Glutamatergic neuron (in vitro differentiated cells): ENCODE measurements around the gene TRNP1. TPM values are rescaled to one million over a fixed set of nuclear protein-coding genes. Genes with fewer than 3 reads are reported as not detected.

Experiments used
- DNase-seq: peaks from one replicate; pipeline ENCODE4 v3.0.0; 2022
- H3K27ac Mint-ChIP-seq: one replicate; pipeline ENCODE4 v1.8.0; 2020; ENCODE audit warnings: mild to moderate bottlenecking, mixed read lengths, inconsistent platforms; ENCODE audit not compliant: unreplicated experiment
- H3K27me3 Mint-ChIP-seq: one replicate; pipeline ENCODE4 v1.8.0; 2020; ENCODE audit warnings: mild to moderate bottlenecking, moderate library complexity, mixed read lengths, inconsistent platforms; ENCODE audit not compliant: unreplicated experiment
- H3K36me3 Mint-ChIP-seq: one replicate; pipeline ENCODE4 v1.8.0; 2020; ENCODE audit warnings: mild to moderate bottlenecking, mixed read lengths, inconsistent platforms; ENCODE audit not compliant: unreplicated experiment
- H3K4me1 Mint-ChIP-seq: one replicate; pipeline ENCODE4 v1.8.0; 2020; ENCODE audit warnings: mild to moderate bottlenecking, low read depth, mixed read lengths, inconsistent platforms; ENCODE audit not compliant: unreplicated experiment
- H3K4me3 Mint-ChIP-seq: one replicate; pipeline ENCODE4 v1.8.0; 2020; ENCODE audit warnings: mild to moderate bottlenecking, mixed read lengths, inconsistent platforms; ENCODE audit not compliant: unreplicated experiment
- H3K9me3 Mint-ChIP-seq: one replicate; pipeline ENCODE4 v1.8.0; 2020; ENCODE audit warnings: mild to moderate bottlenecking, moderate library complexity, mixed read lengths, inconsistent platforms; ENCODE audit not compliant: unreplicated experiment
- total RNA-seq: library from RNA; stranded (reverse); fragmentation: NEBNext Ultra II Directional; extraction: Animal tissue kit (Norgen Biotek cat#: 25700); gene quantifications from one replicate; pipeline ENCODE4 v1.2.1, GENCODE V29; 2021; ENCODE audit not compliant: unreplicated experiment
- TF ChIP-seq, protein P1 (sequence below): fragments of 200-600 bp; sonication (generic); IDR thresholded peaks from one replicate; pipeline ENCODE4 v1.5.0; 2021; ENCODE audit not compliant: partially characterized antibody, unreplicated experiment

Gene TRNP1
- total RNA-seq, 1 donor from 2014 or later = 13.9 TPM

DNA sequence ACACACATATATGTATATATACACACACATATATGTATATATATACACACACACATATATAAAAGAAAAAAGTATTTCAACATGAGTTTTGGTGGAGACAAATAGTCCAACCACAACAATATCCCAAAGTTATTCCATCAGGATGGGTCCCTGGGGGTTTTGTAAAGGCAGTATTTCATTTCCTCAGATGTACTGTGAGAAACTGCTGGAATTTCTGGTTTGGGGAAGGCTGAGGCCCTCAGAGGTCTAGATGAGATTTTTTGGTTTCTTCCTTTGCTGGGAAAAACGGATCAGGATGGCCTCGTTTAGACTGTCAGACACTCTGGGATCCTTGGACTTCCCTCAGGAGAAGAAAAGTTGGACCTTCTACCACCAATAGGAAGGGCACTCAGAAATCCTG lies 55.6 kb downstream of the TRNP1 start:
- peaks cover 5% of the 10 kb centered on the region for H3K9me3 Mint-ChIP-seq
- peaks cover 16% of the 10 kb centered on the region for H3K27me3 Mint-ChIP-seq
- H3K4me1 Mint-ChIP-seq = peaks cover 17% of the 10 kb centered on the region
- H3K4me3 Mint-ChIP-seq = no peak overlapping the region
- H3K27ac Mint-ChIP-seq = no peak overlapping the region
- TF ChIP-seq, protein P1, sequence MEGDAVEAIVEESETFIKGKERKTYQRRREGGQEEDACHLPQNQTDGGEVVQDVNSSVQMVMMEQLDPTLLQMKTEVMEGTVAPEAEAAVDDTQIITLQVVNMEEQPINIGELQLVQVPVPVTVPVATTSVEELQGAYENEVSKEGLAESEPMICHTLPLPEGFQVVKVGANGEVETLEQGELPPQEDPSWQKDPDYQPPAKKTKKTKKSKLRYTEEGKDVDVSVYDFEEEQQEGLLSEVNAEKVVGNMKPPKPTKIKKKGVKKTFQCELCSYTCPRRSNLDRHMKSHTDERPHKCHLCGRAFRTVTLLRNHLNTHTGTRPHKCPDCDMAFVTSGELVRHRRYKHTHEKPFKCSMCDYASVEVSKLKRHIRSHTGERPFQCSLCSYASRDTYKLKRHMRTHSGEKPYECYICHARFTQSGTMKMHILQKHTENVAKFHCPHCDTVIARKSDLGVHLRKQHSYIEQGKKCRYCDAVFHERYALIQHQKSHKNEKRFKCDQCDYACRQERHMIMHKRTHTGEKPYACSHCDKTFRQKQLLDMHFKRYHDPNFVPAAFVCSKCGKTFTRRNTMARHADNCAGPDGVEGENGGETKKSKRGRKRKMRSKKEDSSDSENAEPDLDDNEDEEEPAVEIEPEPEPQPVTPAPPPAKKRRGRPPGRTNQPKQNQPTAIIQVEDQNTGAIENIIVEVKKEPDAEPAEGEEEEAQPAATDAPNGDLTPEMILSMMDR = no peak
- no peaks in the 10 kb centered on the region for H3K36me3 Mint-ChIP-seq
- DNase-seq = no peak

DNA sequence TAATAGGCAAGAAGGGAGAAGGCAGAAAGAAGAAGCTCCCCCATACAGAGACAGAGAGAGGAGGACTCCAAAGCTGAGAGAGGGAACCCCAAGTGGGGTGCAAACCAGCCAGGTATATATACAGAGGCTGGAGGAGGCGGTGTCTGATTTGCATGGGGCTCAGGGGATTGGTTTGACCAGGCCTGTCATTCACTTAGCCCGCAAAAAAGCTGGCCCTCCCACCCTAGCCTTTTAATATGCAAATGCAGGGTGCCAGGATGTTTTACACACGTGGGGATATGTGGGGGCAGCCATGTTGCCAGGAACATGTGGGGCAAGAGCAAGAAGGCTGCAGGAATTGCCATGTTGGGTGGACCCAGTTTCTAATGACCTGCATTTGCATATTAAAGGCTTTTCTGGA lies 56.1 kb downstream of the TRNP1 start:
- no peak for DNase-seq
- no peak overlapping the region for H3K27ac Mint-ChIP-seq

More for the DNA sequence above, 56.1 kb downstream of the TRNP1 start:
- TF ChIP-seq, protein P1 = no peak
- peaks cover 16% of the 10 kb centered on the region for H3K27me3 Mint-ChIP-seq
- H3K9me3 Mint-ChIP-seq = peaks cover 5% of the 10 kb centered on the region
- H3K4me1 Mint-ChIP-seq = peaks cover 17% of the 10 kb centered on the region
- H3K4me3 Mint-ChIP-seq = no peak overlapping the region
- no peaks in the 10 kb centered on the region for H3K36me3 Mint-ChIP-seq

Other genes with a start within 250 kb of the TRNP1 start
- gene PIGV, start 205.7 kb upstream of the TRNP1 start, total RNA-seq = 6.7 TPM
- 52.6 TPM for gene ZDHHC18, start 167.0 kb upstream of the TRNP1 start, total RNA-seq
- gene SFN, start 130.5 kb upstream of the TRNP1 start, total RNA-seq = 0.42 TPM
- 21.4 TPM for gene GPN2, start 103.4 kb upstream of the TRNP1 start, total RNA-seq
- 17.3 TPM for gene GPATCH3, start 93.2 kb upstream of the TRNP1 start, total RNA-seq
- gene NR0B2, start 79.7 kb upstream of the TRNP1 start, total RNA-seq = not detected
- 53.2 TPM for gene NUDC, start 71.9 kb upstream of the TRNP1 start, total RNA-seq
- gene KDF1, start 33.2 kb upstream of the TRNP1 start, total RNA-seq = 1.2 TPM
- 1.5 TPM for gene TENT5B, start 19.2 kb downstream of the TRNP1 start, total RNA-seq
- gene SLC9A1, start 161.4 kb downstream of the TRNP1 start, total RNA-seq = 16.7 TPM
- gene WDTC1, start 240.9 kb downstream of the TRNP1 start, total RNA-seq = 49.4 TPM